ENCODE results near the gene UBASH3B. TPM values are rescaled to one million over a fixed set of nuclear protein-coding genes. Genes with fewer than 3 reads are reported as not detected.

Gene UBASH3B
- total RNA-seq, 1 experiment from 2014 or later: 8.0 TPM

GRCh38 chr11:122852074-122852795 is 196.7 kb downstream of the UBASH3B start:
- Histone ChIP-seq H3K9me3 (ENCODE audit: control insufficient read depth, low read depth, low read length) (no peaks in the 10 kb centered on the region), H3K27ac (ENCODE audit: insufficient read length, low read depth, low read length) (no peak overlapping the region), H4K20me1 (ENCODE audit: control insufficient read depth, insufficient read depth, insufficient read length) (no peaks in the 10 kb centered on the region), H3K79me1 (ENCODE audit: insufficient read depth, low read depth, low read length, poor library complexity, severe bottlenecking) (no peaks in the 10 kb centered on the region), H3T11ph (ENCODE audit: low read length) (no peak overlapping the region), H3K56ac (ENCODE audit: insufficient read length, low read depth, low read length) (no peak overlapping the region), H2AK5ac (ENCODE audit: insufficient read length, low read length) (no peak overlapping the region), H2BK5ac (ENCODE audit: insufficient read length, low read length) (no peak overlapping the region), H3K23me2 (ENCODE audit: insufficient read length, low read depth, low read length, poor library complexity, severe bottlenecking) (no peaks in the 10 kb centered on the region), H2BK20ac (ENCODE audit: low read depth, low read length, poor library complexity, severe bottlenecking) (no peak overlapping the region), H3K9ac (ENCODE audit: extremely low read depth, insufficient read length, low read length) (no peak overlapping the region), H3K79me2 (ENCODE audit: insufficient read depth, low read length) (no peaks in the 10 kb centered on the region), H4K8ac (replicated peaks; ENCODE audit: insufficient read length, low read depth, low read length) (no peak overlapping the region), H3K4me1 (ENCODE audit: insufficient read depth, low read length) (peaks cover 5% of the 10 kb centered on the region), H3K4me2 (ENCODE audit: insufficient read depth, insufficient read length, low read length) (no peak overlapping the region), H3K23ac (ENCODE audit: insufficient read length, low read depth, low read length) (no peak overlapping the region), H4K5ac (ENCODE audit: insufficient read length, low read depth, low read length) (no peak overlapping the region), H3K4ac (ENCODE audit: low read depth, low read length) (no peak overlapping the region), H3K14ac (ENCODE audit: insufficient read depth, low read length) (no peak overlapping the region), H3K18ac (ENCODE audit: insufficient read length, low read depth, low read length) (no peak overlapping the region), H2BK15ac (ENCODE audit: low read depth, low read length) (no peak overlapping the region), H2BK120ac (ENCODE audit: low read depth, low read length, poor library complexity, severe bottlenecking) (no peak overlapping the region), H3K27me3 (ENCODE audit: insufficient read depth, low read length) (no peaks in the 10 kb centered on the region), H2AFZ (ENCODE audit: low read length) (no peak overlapping the region), H2BK12ac (ENCODE audit: insufficient read length, low read depth, low read length) (no peak overlapping the region), H4K91ac (ENCODE audit: insufficient read length, low read depth, low read length) (no peak overlapping the region)
- no peaks in the 10 kb centered on the region for H3K9me3 Mint-ChIP-seq
- H3K4me1 Mint-ChIP-seq: peaks cover 23 to 27% of the 10 kb centered on the region in 2 experiments
- no peak for TF ChIP-seq CTCF (conservative IDR thresholded peaks at IDR 0.05)
- WGBS (ENCODE audit: extremely low coverage, insufficient read length, low lambda C conversion rate): no CpG with 5 or more reads among the region's 10 CpGs
- DNase-seq: no peak
- H3K27ac Mint-ChIP-seq: no peak overlapping the region; a peak in 1 of 7 replicates
- H3K27me3 Mint-ChIP-seq (ENCODE audit: low read depth): no peaks in the 10 kb centered on the region
- no peak overlapping the region for H3K4me3 Mint-ChIP-seq
- H3K36me3 Mint-ChIP-seq (ENCODE audit: insufficient read depth in 1 of 3, low read depth in 3 of 3): no peaks in the 10 kb centered on the region
